Medulla oblongata (tissue), 1 donor: ENCODE data around the gene NELFB.
"Not testable (repeated sequence)": the region's sequence is repeated elsewhere in the genome, so short reads cannot be mapped to it uniquely, and the experiment has no call there.

Experiments used
- DNase-seq: peaks from one replicate; pipeline ENCODE4 v3.0.0-alpha.2; 2015; ENCODE audit errors: extremely low spot score

Gene NELFB

GRCh38 chr9:137247135-137247915 lies 7.8 kb upstream of the NELFB start:
- DNase-seq = no peak

- DNase-seq = no peak
These were observed 7.3 kb upstream of the NELFB start for GRCh38 chr9:137247916-137248175.

- no peak for DNase-seq
These were observed 4.6 kb upstream of the NELFB start for GRCh38 chr9:137250329-137251193.

- DNase-seq = no peak
These were observed 4.0 kb upstream of the NELFB start, which contains the start of gene STPG3 for GRCh38 chr9:137251194-137251461. TSS of gene STPG3 (plus strand) at chr9:137251286. CDS start at chr9:137251287, 1 bp downstream.

GRCh38 chr9:137251490-137252268 lies 3.4 kb upstream of the NELFB start:
- DNase-seq = no peak

GRCh38 chr9:137252555-137253506 lies 2.3 kb upstream of the NELFB start:
- no peak for DNase-seq

- no peak for DNase-seq
These were observed 1.2 kb upstream of the NELFB start for GRCh38 chr9:137253717-137254623.

- no peak for DNase-seq
These were observed 454 bp downstream of the NELFB start for GRCh38 chr9:137255448-137256114.

GRCh38 chr9:137256362-137256761 lies 1.2 kb downstream of the NELFB start:
- DNase-seq = no peak

- DNase-seq = no peak
These were observed 1.7 kb downstream of the NELFB start for GRCh38 chr9:137256856-137257255.

- DNase-seq = not testable (repeated sequence)
These were observed 7.2 kb downstream of the NELFB start for GRCh38 chr9:137262173-137262908.

- DNase-seq = no peak
These were observed 7.8 kb downstream of the NELFB start for GRCh38 chr9:137262909-137263285.

- DNase-seq = no peak
These were observed 8.4 kb downstream of the NELFB start for GRCh38 chr9:137263506-137263905.

- no peak for DNase-seq
These were observed 8.9 kb downstream of the NELFB start for GRCh38 chr9:137264067-137264466.

GRCh38 chr9:137265496-137266161 lies 10.5 kb downstream of the NELFB start:
- no peak for DNase-seq

GRCh38 chr9:137266162-137266527 lies 11.0 kb downstream of the NELFB start:
- DNase-seq = no peak

GRCh38 chr9:137266585-137267453 lies 11.7 kb downstream of the NELFB start:
- no peak for DNase-seq

- DNase-seq = no peak
These were observed 12.8 kb downstream of the NELFB start for GRCh38 chr9:137267933-137268355.
